Spleen (tissue), 7 donors: ENCODE data around the gene HCN3.

Source experiments
- POLR2A ChIP-seq, 3 donors: fragments of 450-650 bp; IDR thresholded peaks; one replicate each; pipeline ENCODE4 v1.5.1; 2017; ENCODE audit warnings: antibody characterized with exemption in 3 of 3, mild to moderate bottlenecking in 1 of 3
- TF ChIP-seq, protein P1 (sequence below), 11 experiments: fragments of 200-600 bp in 7 of 11; fragments of 450-650 bp in 4 of 11; sonication (generic) in 4 of 11; IDR thresholded peaks in 8 of 11; conservative IDR thresholded peaks in 3 of 11; 1 replicate in 7 of 11; 2 replicates in 4 of 11; pipeline versions ENCODE4 v1.4.0 to v1.8.0; 2016 to 2021; ENCODE audit warnings: antibody characterized with exemption in 11 of 11, inconsistent platforms in 4 of 11, mild to moderate bottlenecking in 1 of 11
- donor health status: DM: no; HTN: no; CAD: no; lungs with moderate emphysema.
- donor health status: DM: no; HTN: no; CAD: no.
- donor health status: DM: no; HTN: no; CAD: no.

DNA sequence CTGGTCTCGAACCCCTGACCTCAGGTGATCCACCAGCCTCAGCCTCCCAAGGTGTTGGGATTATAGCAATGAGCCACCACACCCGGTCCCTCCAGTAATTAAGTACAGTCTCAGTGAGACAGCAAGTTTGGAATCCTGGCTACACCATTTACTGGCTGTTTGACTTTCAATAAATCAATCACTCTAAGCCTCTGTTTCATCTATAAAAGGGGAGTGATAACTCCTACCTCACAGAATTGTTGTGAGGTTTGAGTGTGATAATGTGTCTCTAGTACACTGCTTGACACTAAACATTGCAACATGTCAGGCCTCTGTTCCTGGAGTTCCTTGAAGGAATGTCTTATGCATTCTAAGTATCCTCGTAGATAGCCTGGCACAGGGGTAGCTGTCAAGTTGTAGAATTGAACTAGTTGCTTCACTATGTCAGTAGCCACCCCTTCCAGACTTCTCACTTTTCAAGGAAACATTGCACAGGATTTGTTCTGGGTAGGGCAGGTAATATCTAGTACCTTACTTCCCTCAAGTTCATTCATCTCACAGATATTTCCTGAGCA is 34.4 kb upstream of the HCN3 start:
- TF ChIP-seq, protein P1, sequence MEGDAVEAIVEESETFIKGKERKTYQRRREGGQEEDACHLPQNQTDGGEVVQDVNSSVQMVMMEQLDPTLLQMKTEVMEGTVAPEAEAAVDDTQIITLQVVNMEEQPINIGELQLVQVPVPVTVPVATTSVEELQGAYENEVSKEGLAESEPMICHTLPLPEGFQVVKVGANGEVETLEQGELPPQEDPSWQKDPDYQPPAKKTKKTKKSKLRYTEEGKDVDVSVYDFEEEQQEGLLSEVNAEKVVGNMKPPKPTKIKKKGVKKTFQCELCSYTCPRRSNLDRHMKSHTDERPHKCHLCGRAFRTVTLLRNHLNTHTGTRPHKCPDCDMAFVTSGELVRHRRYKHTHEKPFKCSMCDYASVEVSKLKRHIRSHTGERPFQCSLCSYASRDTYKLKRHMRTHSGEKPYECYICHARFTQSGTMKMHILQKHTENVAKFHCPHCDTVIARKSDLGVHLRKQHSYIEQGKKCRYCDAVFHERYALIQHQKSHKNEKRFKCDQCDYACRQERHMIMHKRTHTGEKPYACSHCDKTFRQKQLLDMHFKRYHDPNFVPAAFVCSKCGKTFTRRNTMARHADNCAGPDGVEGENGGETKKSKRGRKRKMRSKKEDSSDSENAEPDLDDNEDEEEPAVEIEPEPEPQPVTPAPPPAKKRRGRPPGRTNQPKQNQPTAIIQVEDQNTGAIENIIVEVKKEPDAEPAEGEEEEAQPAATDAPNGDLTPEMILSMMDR (IDR thresholded peaks at IDR 0.05 in 8 of 11, conservative IDR thresholded peaks at IDR 0.05 in 3 of 11) = no peak
- TF ChIP-seq POLR2A (IDR thresholded peaks at IDR 0.05) = no peak
